ENCODE measurements around the gene CDCP2.

Gene CDCP2

GRCh38 chr1:54137534-54138061, 15.2 kb downstream of the CDCP2 start:
- H3K9me3 ChIP-seq (ENCODE audit: control insufficient read depth, low read length) = no peaks in the 10 kb centered on the region
- no peak overlapping the region for H3K27ac ChIP-seq (ENCODE audit: insufficient read depth, low read depth, low read length, poor library complexity, severe bottlenecking)
- H3K4me1 ChIP-seq (ENCODE audit: control insufficient read depth, insufficient read depth, low read length) = peaks cover 42% of the 10 kb centered on the region
- H3K4me3 ChIP-seq (ENCODE audit: insufficient read depth, low read depth, low read length) = no peak overlapping the region
- 62 to 66% methylated on average over 10 of the region's 10 CpGs for WGBS, 2 experiments
- H3K36me3 ChIP-seq (ENCODE audit: control insufficient read depth, insufficient read depth, low read length) = no peaks in the 10 kb centered on the region
- no peaks in the 10 kb centered on the region for H3K27me3 ChIP-seq (ENCODE audit: control insufficient read depth, insufficient read depth, low read length, poor library complexity, severe bottlenecking)

- Histone ChIP-seq H3K9me3 (ENCODE audit: control insufficient read depth, low read length) (no peaks in the 10 kb centered on the region), H3K4me1 (ENCODE audit: control insufficient read depth, insufficient read depth, low read length) (peaks cover 42% of the 10 kb centered on the region), H3K27ac (ENCODE audit: insufficient read depth, low read depth, low read length, poor library complexity, severe bottlenecking) (no peak overlapping the region), H3K4me3 (ENCODE audit: insufficient read depth, low read depth, low read length) (no peak overlapping the region), H3K27me3 (ENCODE audit: control insufficient read depth, insufficient read depth, low read length, poor library complexity, severe bottlenecking) (no peaks in the 10 kb centered on the region), H3K36me3 (ENCODE audit: control insufficient read depth, insufficient read depth, low read length) (no peaks in the 10 kb centered on the region)
- 64 to 76% methylated on average over 7 of the region's 7 CpGs for WGBS, 2 experiments
Measured at GRCh38 chr1:54136963-54137533, 15.8 kb downstream of the CDCP2 start.

GRCh38 chr1:54136269-54136896, 16.4 kb downstream of the CDCP2 start:
- Histone ChIP-seq H3K9me3 (ENCODE audit: control insufficient read depth, low read length) (no peaks in the 10 kb centered on the region), H3K4me1 (ENCODE audit: control insufficient read depth, insufficient read depth, low read length) (peaks cover 42% of the 10 kb centered on the region), H3K27ac (ENCODE audit: insufficient read depth, low read depth, low read length, poor library complexity, severe bottlenecking) (peak overlapping the region; percentile 86), H3K4me3 (ENCODE audit: insufficient read depth, low read depth, low read length) (no peak overlapping the region), H3K27me3 (ENCODE audit: control insufficient read depth, insufficient read depth, low read length, poor library complexity, severe bottlenecking) (no peaks in the 10 kb centered on the region), H3K36me3 (ENCODE audit: control insufficient read depth, insufficient read depth, low read length) (no peaks in the 10 kb centered on the region)
- 75 to 77% methylated on average over 16 to 17 of the region's 17 CpGs for WGBS, 2 experiments

GRCh38 chr1:54135436-54136120, 17.2 kb downstream of the CDCP2 start:
- peaks cover 42% of the 10 kb centered on the region for H3K4me1 ChIP-seq (ENCODE audit: control insufficient read depth, insufficient read depth, low read length)
- WGBS, 2 experiments = 22 to 28% methylated on average over 5 of the region's 5 CpGs
- H3K27me3 ChIP-seq (ENCODE audit: control insufficient read depth, insufficient read depth, low read length, poor library complexity, severe bottlenecking) = no peaks in the 10 kb centered on the region
- H3K9me3 ChIP-seq (ENCODE audit: control insufficient read depth, low read length) = no peaks in the 10 kb centered on the region
- H3K36me3 ChIP-seq (ENCODE audit: control insufficient read depth, insufficient read depth, low read length) = no peaks in the 10 kb centered on the region
- peak overlapping the region; percentile 86 for H3K27ac ChIP-seq (ENCODE audit: insufficient read depth, low read depth, low read length, poor library complexity, severe bottlenecking)
- H3K4me3 ChIP-seq (ENCODE audit: insufficient read depth, low read depth, low read length) = peak overlapping the region; percentile 0

GRCh38 chr1:54134295-54134694, 18.5 kb downstream of the CDCP2 start:
- no peaks in the 10 kb centered on the region for H3K9me3 ChIP-seq (ENCODE audit: control insufficient read depth, low read length)
- no peak overlapping the region for H3K27ac ChIP-seq (ENCODE audit: insufficient read depth, low read depth, low read length, poor library complexity, severe bottlenecking)
- H3K36me3 ChIP-seq (ENCODE audit: control insufficient read depth, insufficient read depth, low read length) = no peaks in the 10 kb centered on the region
- WGBS, 2 experiments = 70 to 73% methylated on average over 6 of the region's 6 CpGs
- H3K4me3 ChIP-seq (ENCODE audit: insufficient read depth, low read depth, low read length) = no peak overlapping the region
- H3K27me3 ChIP-seq (ENCODE audit: control insufficient read depth, insufficient read depth, low read length, poor library complexity, severe bottlenecking) = no peaks in the 10 kb centered on the region
- peaks cover 42% of the 10 kb centered on the region for H3K4me1 ChIP-seq (ENCODE audit: control insufficient read depth, insufficient read depth, low read length)

- no peaks in the 10 kb centered on the region for H3K36me3 ChIP-seq (ENCODE audit: control insufficient read depth, insufficient read depth, low read length)
- no peaks in the 10 kb centered on the region for H3K9me3 ChIP-seq (ENCODE audit: control insufficient read depth, low read length)
- H3K4me3 ChIP-seq (ENCODE audit: insufficient read depth, low read depth, low read length) = no peak overlapping the region
- no peak overlapping the region for H3K27ac ChIP-seq (ENCODE audit: insufficient read depth, low read depth, low read length, poor library complexity, severe bottlenecking)
- 85 to 93% methylated on average over 2 of the region's 2 CpGs for WGBS, 2 experiments
- peaks cover 34% of the 10 kb centered on the region for H3K4me1 ChIP-seq (ENCODE audit: control insufficient read depth, insufficient read depth, low read length)
- H3K27me3 ChIP-seq (ENCODE audit: control insufficient read depth, insufficient read depth, low read length, poor library complexity, severe bottlenecking) = no peaks in the 10 kb centered on the region
Measured at GRCh38 chr1:54132495-54132894, 20.3 kb downstream of the CDCP2 start.

GRCh38 chr1:54131419-54131818, 21.4 kb downstream of the CDCP2 start:
- WGBS, 2 experiments = 88 to 92% methylated on average over 2 of the region's 2 CpGs
- Histone ChIP-seq H3K27ac (ENCODE audit: insufficient read depth, low read depth, low read length, poor library complexity, severe bottlenecking) (no peak overlapping the region), H3K4me1 (ENCODE audit: control insufficient read depth, insufficient read depth, low read length) (peaks cover 23% of the 10 kb centered on the region), H3K27me3 (ENCODE audit: control insufficient read depth, insufficient read depth, low read length, poor library complexity, severe bottlenecking) (no peaks in the 10 kb centered on the region), H3K4me3 (ENCODE audit: insufficient read depth, low read depth, low read length) (no peak overlapping the region), H3K9me3 (ENCODE audit: control insufficient read depth, low read length) (no peaks in the 10 kb centered on the region), H3K36me3 (ENCODE audit: control insufficient read depth, insufficient read depth, low read length) (no peaks in the 10 kb centered on the region)

GRCh38 chr1:54129858-54130257, 22.9 kb downstream of the CDCP2 start:
- Histone ChIP-seq H3K4me1 (ENCODE audit: control insufficient read depth, insufficient read depth, low read length) (peaks cover 7% of the 10 kb centered on the region), H3K9me3 (ENCODE audit: control insufficient read depth, low read length) (no peaks in the 10 kb centered on the region), H3K36me3 (ENCODE audit: control insufficient read depth, insufficient read depth, low read length) (no peaks in the 10 kb centered on the region), H3K27me3 (ENCODE audit: control insufficient read depth, insufficient read depth, low read length, poor library complexity, severe bottlenecking) (no peaks in the 10 kb centered on the region), H3K4me3 (ENCODE audit: insufficient read depth, low read depth, low read length) (no peak overlapping the region), H3K27ac (ENCODE audit: insufficient read depth, low read depth, low read length, poor library complexity, severe bottlenecking) (no peak overlapping the region)
- 89 to 90% methylated on average over 2 of the region's 2 CpGs for WGBS, 2 experiments

GRCh38 chr1:54127594-54128300, 25.1 kb downstream of the CDCP2 start:
- Histone ChIP-seq H3K9me3 (ENCODE audit: control insufficient read depth, low read length) (no peaks in the 10 kb centered on the region), H3K4me3 (ENCODE audit: insufficient read depth, low read depth, low read length) (no peak overlapping the region), H3K27me3 (ENCODE audit: control insufficient read depth, insufficient read depth, low read length, poor library complexity, severe bottlenecking) (peaks cover 5% of the 10 kb centered on the region), H3K4me1 (ENCODE audit: control insufficient read depth, insufficient read depth, low read length) (no peaks in the 10 kb centered on the region), H3K36me3 (ENCODE audit: control insufficient read depth, insufficient read depth, low read length) (no peaks in the 10 kb centered on the region), H3K27ac (ENCODE audit: insufficient read depth, low read depth, low read length, poor library complexity, severe bottlenecking) (no peak overlapping the region)
- 85% methylated on average over 7 of the region's 7 CpGs for WGBS, 2 experiments
